H9 (cell line): ENCODE results near the gene GDPGP1. TPM values are rescaled to one million over a fixed set of nuclear protein-coding genes. Genes with fewer than 3 reads are reported as not detected.

Source experiments
- DNase-seq: peaks from one replicate; pipeline ENCODE4 v3.0.0-alpha.2; 2017
- H2AFZ ChIP-seq: one replicate; pipeline ENCODE4 v1.6.1; 2013; ENCODE audit warnings: mild to moderate bottlenecking, low read length, control low read depth, moderate library complexity
- H2AK5ac ChIP-seq: 2 replicates; pipeline ENCODE4 v1.6.1; 2013; ENCODE audit warnings: low read length, control low read depth, mixed read lengths; ENCODE audit not compliant: insufficient read length
- H2BK120ac ChIP-seq: one replicate; pipeline ENCODE4 v1.6.1; 2013; ENCODE audit warnings: low read depth, mild to moderate bottlenecking, low read length, control low read depth, inconsistent platforms; ENCODE audit not compliant: poor library complexity, severe bottlenecking
- H2BK12ac ChIP-seq: 2 replicates; pipeline ENCODE4 v1.6.1; 2013; ENCODE audit warnings: low read length, control low read depth, mixed read lengths, low read depth; ENCODE audit not compliant: insufficient read length
- H2BK15ac ChIP-seq: 2 replicates; pipeline ENCODE4 v1.6.1; 2013; ENCODE audit warnings: low read depth, low read length, control low read depth
- H2BK20ac ChIP-seq: one replicate; pipeline ENCODE4 v1.6.1; 2013; ENCODE audit warnings: low read depth, mild to moderate bottlenecking, low read length, control low read depth, inconsistent platforms; ENCODE audit not compliant: poor library complexity, severe bottlenecking
- H2BK5ac ChIP-seq: 2 replicates; pipeline ENCODE4 v1.6.1; 2013; ENCODE audit warnings: low read length, control low read depth, mixed read lengths; ENCODE audit not compliant: insufficient read length
- H3K14ac ChIP-seq: 2 replicates; pipeline ENCODE4 v1.6.1; 2013; ENCODE audit warnings: low read length, control low read depth; ENCODE audit not compliant: insufficient read depth
- H3K18ac ChIP-seq: 2 replicates; pipeline ENCODE4 v1.6.1; 2013; ENCODE audit warnings: low read depth, mild to moderate bottlenecking, mixed read lengths, low read length, control low read depth; ENCODE audit not compliant: insufficient read length
- H3K23ac ChIP-seq: 2 replicates; pipeline ENCODE4 v1.6.1; 2013; ENCODE audit warnings: low read length, control low read depth, mixed read lengths, low read depth; ENCODE audit not compliant: insufficient read length
- H3K23me2 ChIP-seq: 2 replicates; pipeline ENCODE4 v1.6.1; 2013; ENCODE audit warnings: low read depth, mild to moderate bottlenecking, mixed read lengths, low read length, control low read depth; ENCODE audit not compliant: insufficient read length, poor library complexity, severe bottlenecking
- H3K27ac ChIP-seq: 2 replicates; pipeline ENCODE4 v1.5.1; 2013; ENCODE audit warnings: low read length, control low read depth, mixed read lengths, low read depth; ENCODE audit not compliant: insufficient read length
- H3K27me3 ChIP-seq: 2 replicates; pipeline ENCODE4 v1.6.1; 2013; ENCODE audit warnings: low read length, control low read depth, inconsistent platforms; ENCODE audit not compliant: insufficient read depth
- H3K4ac ChIP-seq: 2 replicates; pipeline ENCODE4 v1.6.1; 2013; ENCODE audit warnings: low read depth, mild to moderate bottlenecking, control low read depth, inconsistent platforms, low read length, moderate library complexity
- H3K4me1 ChIP-seq: 2 replicates; pipeline ENCODE4 v1.6.1; 2013; ENCODE audit warnings: low read length, control low read depth, inconsistent platforms; ENCODE audit not compliant: insufficient read depth
- H3K4me2 ChIP-seq: 2 replicates; pipeline ENCODE4 v1.6.1; 2013; ENCODE audit warnings: low read length, control low read depth, mixed read lengths; ENCODE audit not compliant: insufficient read length, insufficient read depth
- H3K56ac ChIP-seq: 2 replicates; pipeline ENCODE4 v1.6.1; 2013; ENCODE audit warnings: low read depth, mild to moderate bottlenecking, mixed read lengths, low read length, control low read depth; ENCODE audit not compliant: insufficient read length
- H3K79me1 ChIP-seq: 2 replicates; pipeline ENCODE4 v1.6.1; 2013; ENCODE audit warnings: low read depth, mild to moderate bottlenecking, moderate library complexity, low read length, control low read depth, inconsistent platforms; ENCODE audit not compliant: insufficient read depth, poor library complexity, severe bottlenecking
- H3K79me2 ChIP-seq: 2 replicates; pipeline ENCODE4 v1.6.1; 2013; ENCODE audit warnings: low read length, control low read depth, inconsistent platforms; ENCODE audit not compliant: insufficient read depth
- H3K9ac ChIP-seq: 2 replicates; pipeline ENCODE4 v1.6.1; 2013; ENCODE audit warnings: low read length, control low read depth, mixed read lengths; ENCODE audit not compliant: insufficient read length; ENCODE audit errors: extremely low read depth
- H3K9me3 ChIP-seq: one replicate; pipeline ENCODE4 v1.6.1; 2013; ENCODE audit warnings: low read depth, low read length, inconsistent platforms; ENCODE audit not compliant: control insufficient read depth
- H3T11ph ChIP-seq: one replicate; pipeline ENCODE4 v1.6.1; 2013; ENCODE audit warnings: mild to moderate bottlenecking, low read length, control low read depth, inconsistent platforms
- H4K20me1 ChIP-seq: one replicate; pipeline ENCODE4 v1.6.1; 2013; ENCODE audit not compliant: control insufficient read depth, insufficient read length, insufficient read depth
- H4K5ac ChIP-seq: 2 replicates; pipeline ENCODE4 v1.6.1; 2013; ENCODE audit warnings: low read depth, mild to moderate bottlenecking, mixed read lengths, low read length, control low read depth; ENCODE audit not compliant: insufficient read length
- H4K8ac ChIP-seq: replicated peaks from 2 replicates; pipeline ENCODE4 v1.6.1; 2013; ENCODE audit warnings: low read length, control low read depth, mixed read lengths, low read depth; ENCODE audit not compliant: insufficient read length
- H4K91ac ChIP-seq: 2 replicates; pipeline ENCODE4 v1.6.1; 2013; ENCODE audit warnings: low read depth, mild to moderate bottlenecking, moderate library complexity, mixed read lengths, low read length, control low read depth; ENCODE audit not compliant: insufficient read length
- H3K27ac Mint-ChIP-seq, 3 experiments: 2 replicates in 2 of 3; 3 replicates in 1 of 3; pipeline ENCODE4 v1.8.0; 2020 to 2021; ENCODE audit warnings: mixed read lengths in 3 of 3, mild to moderate bottlenecking in 1 of 3, moderate library complexity in 1 of 3
- H3K27me3 Mint-ChIP-seq: 2 replicates; pipeline ENCODE4 v1.8.0; 2021; ENCODE audit warnings: low read depth, mild to moderate bottlenecking, moderate library complexity, mixed read lengths
- H3K36me3 Mint-ChIP-seq, 3 experiments: 2 replicates in 2 of 3; 3 replicates in 1 of 3; pipeline ENCODE4 v1.8.0; 2020 to 2021; ENCODE audit warnings: low read depth in 3 of 3, mixed read lengths in 3 of 3; ENCODE audit not compliant: insufficient read depth in 1 of 3
- H3K4me1 Mint-ChIP-seq, 2 experiments: 2 replicates each; pipeline ENCODE4 v1.8.0; 2020; ENCODE audit warnings: mixed read lengths in 2 of 2
- H3K4me3 Mint-ChIP-seq, 2 experiments: 2 replicates in 1 of 2; 3 replicates in 1 of 2; pipeline ENCODE4 v1.8.0; 2020 to 2021; ENCODE audit warnings: mild to moderate bottlenecking in 2 of 2, mixed read lengths in 2 of 2, moderate library complexity in 1 of 2
- H3K9me3 Mint-ChIP-seq, 2 experiments: 2 replicates in 1 of 2; 3 replicates in 1 of 2; pipeline ENCODE4 v1.8.0; 2020; ENCODE audit warnings: mild to moderate bottlenecking in 2 of 2, mixed read lengths in 2 of 2, moderate library complexity in 1 of 2
- CTCF ChIP-seq: fragments of 200-600 bp; sonication (generic); conservative IDR thresholded peaks from 3 replicates; pipeline ENCODE4 v1.8.0; 2021; ENCODE audit warnings: antibody characterized with exemption, mild to moderate bottlenecking
- WGBS: extraction: QIAGEN DNeasy Blood & Tissue Kit; methylation state at CpG from one replicate; pipeline ENCODE4 v1.1.7; 2013; ENCODE audit warnings: missing lambda C conversion rate, low lambda C conversion rate, mixed read lengths; ENCODE audit not compliant: insufficient read length; ENCODE audit errors: extremely low coverage; 5-methylcytosine and 5-hydroxymethylcytosine counted together
- total RNA-seq: library from RNA; stranded (reverse); gene quantifications from 2 replicates; pipeline ENCODE4 v1.2.1, GENCODE V29; 2021

GDPGP1 gene
- total RNA-seq, 1 experiment from 2014 or later = 6.7 TPM

GRCh38 chr15:90240856-90241255 is 6.8 kb downstream of the GDPGP1 start:
- Histone ChIP-seq H3K56ac (no peak overlapping the region), H3K4ac (no peak overlapping the region), H2BK12ac (no peak overlapping the region), H4K5ac (no peak overlapping the region), H3T11ph (no peak overlapping the region), H3K9me3 (no peaks in the 10 kb centered on the region), H3K27me3 (no peaks in the 10 kb centered on the region), H2BK120ac (no peak overlapping the region), H3K23me2 (no peaks in the 10 kb centered on the region), H4K20me1 (no peaks in the 10 kb centered on the region), H3K4me1 (no peaks in the 10 kb centered on the region), H3K79me1 (no peaks in the 10 kb centered on the region), H3K4me2 (no peak overlapping the region), H2AFZ (no peak overlapping the region), H3K27ac (no peak overlapping the region), H4K91ac (no peak overlapping the region), H3K18ac (no peak overlapping the region), H2AK5ac (no peak overlapping the region), H3K9ac (no peak overlapping the region), H3K14ac (no peak overlapping the region), H3K23ac (no peak overlapping the region), H2BK20ac (no peak overlapping the region), H4K8ac (no peak overlapping the region), H3K79me2 (no peaks in the 10 kb centered on the region), H2BK5ac (no peak overlapping the region), H2BK15ac (no peak overlapping the region)
- H3K9me3 Mint-ChIP-seq = no peaks in the 10 kb centered on the region
- H3K4me3 Mint-ChIP-seq = no peak overlapping the region
- DNase-seq = no peak
- H3K4me1 Mint-ChIP-seq = no peaks in the 10 kb centered on the region
- H3K36me3 Mint-ChIP-seq = peaks cover 4 to 12% (median 12%) of the 10 kb centered on the region in 3 experiments; a peak in 6 of 7 replicates
- TF ChIP-seq CTCF = no peak
- no peak overlapping the region; a peak in 1 of 7 replicates for H3K27ac Mint-ChIP-seq
- H3K27me3 Mint-ChIP-seq = no peaks in the 10 kb centered on the region
- WGBS = no CpG with 5 or more reads among the region's 8 CpGs
